HUDEP-2 (cell line): ENCODE measurements around the gene PTPN13.
"Not testable (repeated sequence)": the region's sequence is repeated elsewhere in the genome, so short reads cannot be mapped to it uniquely, and the experiment has no call there.

Experiments used
- DNase-seq, 76 experiments: peaks; one replicate each; lab custom pipeline; 2025; ENCODE audit not compliant: unreplicated experiment in 76 of 76; lab: John Stamatoyannopoulos, UW

Gene PTPN13

DNA sequence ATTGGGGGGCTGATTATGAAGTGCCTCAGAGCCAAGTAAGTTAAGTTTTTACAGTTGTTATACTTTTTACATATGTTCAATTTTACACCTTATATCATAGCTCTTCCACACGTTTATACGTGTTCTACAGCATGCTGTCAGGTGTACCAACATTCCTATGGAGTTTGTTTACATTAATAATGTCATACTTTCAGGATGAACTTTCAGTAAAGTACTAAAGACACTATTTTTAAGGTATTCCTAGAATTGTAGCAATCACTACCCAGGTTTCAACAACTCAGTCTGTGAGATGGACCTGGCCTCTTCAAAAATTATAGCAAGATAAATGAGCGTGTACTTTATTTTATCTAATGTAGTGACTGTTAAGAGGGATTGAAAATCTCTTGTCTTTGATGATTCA, 92.6 kb downstream of the PTPN13 start:
- DNase-seq: no peak

DNA sequence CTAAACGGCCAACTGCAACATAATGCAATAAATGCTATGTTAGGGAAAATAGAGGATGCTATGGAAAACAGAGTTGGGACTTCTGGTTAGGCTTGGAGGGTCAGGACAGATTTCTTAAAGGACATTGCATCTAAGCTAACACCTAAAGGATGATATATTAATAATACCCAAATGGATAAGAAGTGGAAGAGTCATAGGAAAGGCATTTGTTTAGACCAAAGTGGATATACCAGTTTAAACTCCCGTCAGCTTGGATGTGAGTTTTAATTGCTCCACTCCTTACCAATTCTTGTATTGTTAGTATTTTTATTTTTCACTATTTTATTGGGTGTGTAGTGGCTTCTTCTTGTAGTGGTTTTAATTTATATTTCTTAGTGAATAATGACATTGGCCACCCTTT, 93.9 kb downstream of the PTPN13 start:
- no peak for DNase-seq

DNA sequence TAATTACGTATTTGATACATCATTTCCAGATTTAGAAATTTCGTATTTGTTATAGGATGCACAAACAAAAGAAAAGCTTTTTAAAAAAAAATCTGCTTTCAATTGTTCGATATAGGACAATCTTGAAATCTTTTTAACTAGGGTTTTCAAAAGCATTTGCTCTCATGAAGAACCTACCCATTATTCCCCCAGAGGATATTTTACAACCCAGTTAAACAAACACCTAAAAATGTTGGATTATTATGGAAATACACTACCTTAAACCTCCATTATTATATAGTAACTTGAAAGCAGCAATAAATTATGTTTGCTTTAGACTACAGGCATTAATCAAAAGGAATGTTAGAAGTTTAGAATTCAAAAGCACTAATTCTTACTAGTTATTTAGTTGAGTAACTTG, 110.5 kb downstream of the PTPN13 start:
- no peak for DNase-seq

- DNase-seq: peak in 15 of 76 experiments; percentile 0 to 67 (median 18)
Observed at GRCh38 chr4:86706923-86707597, 112.9 kb downstream of the PTPN13 start.

- no peak for DNase-seq
Observed at GRCh38 chr4:86717651-86718050, 123.5 kb downstream of the PTPN13 start.

DNA sequence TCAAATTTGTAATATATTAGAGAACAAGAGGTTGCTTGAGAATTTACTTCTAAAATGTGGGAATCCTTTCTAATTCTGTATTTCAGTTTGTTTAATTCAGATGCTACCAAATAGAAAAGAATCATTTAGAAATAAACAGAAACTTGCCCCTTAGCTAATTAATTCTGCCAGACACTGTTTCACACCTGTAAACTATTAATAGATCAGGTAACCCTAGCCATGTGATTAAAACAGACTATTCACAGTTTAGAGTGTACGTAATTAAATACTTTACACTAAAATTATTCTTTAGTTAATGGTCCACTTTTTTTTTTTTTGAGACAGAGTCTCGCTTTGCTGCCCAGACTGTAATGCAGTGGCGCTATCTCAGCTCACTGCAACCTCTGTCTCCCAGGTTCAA, 124.0 kb downstream of the PTPN13 start:
- DNase-seq: no peak

- not testable (repeated sequence) for DNase-seq
Observed at GRCh38 chr4:86719149-86719548, 125.0 kb downstream of the PTPN13 start.

DNA sequence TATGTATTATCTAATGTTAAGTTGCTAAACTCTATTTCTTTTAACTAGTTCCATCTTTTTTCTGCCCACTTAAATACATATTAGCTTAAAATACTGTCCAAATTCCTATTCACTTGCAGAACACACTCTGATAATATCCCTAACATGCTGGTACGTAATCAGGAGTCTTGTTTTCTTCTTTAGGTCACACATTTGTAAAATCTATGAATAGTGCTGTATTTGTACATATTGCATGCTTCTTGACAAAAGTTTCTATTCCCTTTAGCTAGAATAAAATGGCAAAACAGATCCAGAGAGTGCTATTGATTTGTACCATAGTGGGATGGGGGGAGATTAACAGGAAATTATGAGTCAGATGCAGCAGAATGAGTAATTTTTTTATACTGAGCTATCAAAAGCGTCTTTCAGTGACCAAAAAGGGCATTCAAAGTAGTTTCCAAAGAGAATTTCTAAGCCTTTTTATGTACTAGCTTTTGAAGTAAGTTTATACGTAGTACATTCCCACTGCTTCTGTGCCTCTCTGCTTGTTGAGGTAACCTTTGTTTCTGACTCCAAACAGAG, 126.5 kb downstream of the PTPN13 start:
- DNase-seq: no peak

DNA sequence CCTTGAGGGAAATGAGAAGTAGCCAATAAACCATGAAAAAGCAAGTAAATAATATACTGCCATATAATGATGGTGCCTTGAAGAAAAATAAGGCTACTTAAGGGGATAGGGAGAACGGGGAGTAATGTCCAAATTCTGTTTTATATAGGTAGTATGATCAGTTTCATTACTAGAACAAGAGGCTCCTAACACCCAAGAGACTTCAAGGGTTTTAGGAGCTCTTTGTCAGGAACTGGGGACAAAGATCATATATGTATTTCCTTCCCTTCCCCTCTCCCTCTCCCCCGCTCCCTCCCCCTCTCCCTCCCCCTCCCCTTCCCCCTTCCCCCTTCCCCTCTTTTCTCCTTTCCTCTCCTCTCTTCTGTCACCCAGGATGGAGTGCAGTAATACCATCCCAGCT, 127.3 kb downstream of the PTPN13 start:
- DNase-seq: no peak

DNA sequence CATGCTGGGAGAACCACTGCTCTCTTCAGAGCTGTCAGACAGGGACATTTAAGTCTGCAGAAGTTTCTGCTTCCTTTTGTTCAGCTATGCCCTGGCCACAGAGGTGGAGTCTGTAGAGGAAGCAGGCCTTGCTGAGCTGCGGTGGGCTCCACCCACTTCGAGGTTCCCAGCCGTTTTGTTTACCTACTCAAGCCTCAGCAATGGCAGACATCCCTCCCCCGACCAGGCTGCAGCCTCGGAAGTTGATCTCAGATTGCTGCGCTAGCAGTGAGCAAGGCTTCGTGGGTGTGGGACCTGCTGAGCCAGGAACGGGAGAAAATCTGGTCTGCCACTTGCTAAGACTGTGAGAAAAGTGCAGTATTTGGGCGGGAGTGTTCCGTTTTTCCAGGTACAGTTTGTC, 136.2 kb downstream of the PTPN13 start:
- DNase-seq: no peak

DNA sequence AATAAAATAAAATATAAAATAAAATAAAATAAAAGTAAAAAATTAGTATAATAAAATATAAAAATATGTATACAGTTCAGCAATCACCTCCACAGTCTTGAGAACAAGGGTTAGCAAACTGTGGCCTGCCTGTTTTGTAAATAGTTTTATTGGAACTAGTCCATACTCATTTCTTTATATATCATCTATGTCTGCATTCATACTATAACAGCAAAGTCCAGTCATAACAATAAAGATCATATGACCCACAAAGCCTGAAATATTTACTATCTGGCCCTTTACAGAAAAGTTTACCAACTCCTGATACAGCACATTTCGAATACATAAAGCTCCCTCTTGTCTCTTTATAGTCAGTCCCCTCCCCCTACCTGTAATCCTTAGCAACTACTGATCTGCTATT, 143.1 kb downstream of the PTPN13 start:
- no peak for DNase-seq

GRCh38 chr4:86741846-86742245, 147.7 kb downstream of the PTPN13 start:
- no peak for DNase-seq

GRCh38 chr4:86744570-86744969, 150.5 kb downstream of the PTPN13 start:
- no peak for DNase-seq

GRCh38 chr4:86749121-86749520, 155.0 kb downstream of the PTPN13 start:
- DNase-seq: no peak

GRCh38 chr4:86755388-86755787, 161.3 kb downstream of the PTPN13 start:
- no peak for DNase-seq

GRCh38 chr4:86757468-86757867, 163.4 kb downstream of the PTPN13 start:
- DNase-seq: no peak

DNA sequence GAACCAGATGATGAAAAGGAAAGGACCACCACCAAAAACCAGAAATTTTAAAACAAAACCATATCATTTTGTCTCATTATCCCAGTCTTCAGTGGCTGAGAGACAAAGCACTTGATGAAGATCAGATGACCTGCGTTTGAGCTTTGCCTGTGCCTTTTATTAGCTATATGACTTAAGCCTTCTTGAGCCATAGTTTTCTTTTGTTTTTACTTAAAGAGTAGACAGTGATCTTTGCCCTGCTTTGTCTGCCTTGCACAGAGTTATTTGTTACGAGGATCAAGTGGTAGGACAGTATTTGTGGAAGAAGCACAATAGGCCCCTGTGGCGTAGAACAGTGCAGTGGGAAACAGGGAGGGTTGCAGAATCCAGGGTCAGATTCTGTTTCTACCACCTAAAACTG, 165.2 kb downstream of the PTPN13 start:
- no peak for DNase-seq

- no peak for DNase-seq
Observed at GRCh38 chr4:86762649-86763048, 168.5 kb downstream of the PTPN13 start.

DNA sequence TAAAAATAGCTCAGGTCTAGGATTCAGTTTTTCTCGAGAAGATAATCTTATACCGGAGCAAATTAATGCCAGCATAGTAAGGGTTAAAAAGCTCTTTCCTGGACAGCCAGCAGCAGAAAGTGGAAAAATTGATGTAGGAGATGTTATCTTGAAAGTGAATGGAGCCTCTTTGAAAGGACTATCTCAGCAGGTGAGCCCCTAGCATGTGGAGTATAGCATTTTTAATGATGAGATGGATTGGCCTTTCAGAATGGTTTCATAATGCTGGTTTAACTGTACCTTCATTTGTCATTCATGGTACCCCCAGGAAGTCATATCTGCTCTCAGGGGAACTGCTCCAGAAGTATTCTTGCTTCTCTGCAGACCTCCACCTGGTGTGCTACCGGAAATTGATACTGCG, 175.7 kb downstream of the PTPN13 start:
- DNase-seq: no peak

GRCh38 chr4:86771141-86771540, 177.0 kb downstream of the PTPN13 start:
- DNase-seq: no peak

DNA sequence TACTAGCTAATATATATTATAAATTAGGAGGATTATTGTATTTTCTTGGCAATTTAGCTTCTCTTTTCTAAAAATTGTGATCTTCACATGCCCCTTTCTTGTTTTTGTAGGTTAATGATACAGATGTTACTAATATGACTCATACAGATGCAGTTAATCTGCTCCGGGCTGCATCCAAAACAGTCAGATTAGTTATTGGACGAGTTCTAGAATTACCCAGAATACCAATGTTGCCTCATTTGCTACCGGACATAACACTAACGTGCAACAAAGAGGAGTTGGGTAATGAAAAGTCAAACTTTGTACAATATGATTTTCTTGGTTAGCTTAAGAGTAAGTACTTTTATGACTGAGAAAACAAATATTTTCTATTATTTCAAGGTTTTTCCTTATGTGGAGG, 180.9 kb downstream of the PTPN13 start:
- no peak for DNase-seq

- DNase-seq: no peak
Observed at GRCh38 chr4:86778175-86778574, 184.1 kb downstream of the PTPN13 start.

GRCh38 chr4:86788826-86789225, 194.7 kb downstream of the PTPN13 start:
- no peak for DNase-seq
